GM21447 (cell line): ENCODE measurements around the gene SNX10.
"Not testable (repeated sequence)": the region's sequence is repeated elsewhere in the genome, so short reads cannot be mapped to it uniquely, and the experiment has no call there.

Source experiments
- ATAC-seq: cut with Tn5 transposase; IDR thresholded peaks from one replicate; pipeline ENCODE4 v1.9.1; 2021; ENCODE audit not compliant: unreplicated experiment

Gene SNX10

GRCh38 chr7:26291699-26292538 is at the start of gene SNX10:
SNX10 (plus strand) TSS chr7:26291862; CDS start chr7:26346443, 54,581 bp downstream.
- peak; percentile 57 for ATAC-seq

GRCh38 chr7:26245150-26245549 is 46.5 kb upstream of the SNX10 start:
- ATAC-seq: no peak

- no peak for ATAC-seq
Measured at GRCh38 chr7:26250239-26250638, 41.4 kb upstream of the SNX10 start.

- ATAC-seq: not testable (repeated sequence)
Measured at GRCh38 chr7:26261866-26262265, 29.8 kb upstream of the SNX10 start.

- no peak for ATAC-seq
Measured at GRCh38 chr7:26265065-26265464, 26.6 kb upstream of the SNX10 start.

GRCh38 chr7:26265499-26266075 is 26.1 kb upstream of the SNX10 start:
- no peak for ATAC-seq

GRCh38 chr7:26267601-26268166 is 24.0 kb upstream of the SNX10 start:
- ATAC-seq: no peak

- no peak for ATAC-seq
Measured at GRCh38 chr7:26275213-26275612, 16.4 kb upstream of the SNX10 start.

- ATAC-seq: no peak
Measured at GRCh38 chr7:26278770-26279169, 12.9 kb upstream of the SNX10 start.

GRCh38 chr7:26279405-26279804 is 12.3 kb upstream of the SNX10 start:
- ATAC-seq: no peak

GRCh38 chr7:26280097-26280496 is 11.6 kb upstream of the SNX10 start:
- no peak for ATAC-seq

- no peak for ATAC-seq
Measured at GRCh38 chr7:26280723-26281122, 10.9 kb upstream of the SNX10 start.

- ATAC-seq: no peak
Measured at GRCh38 chr7:26284477-26284876, 7.2 kb upstream of the SNX10 start.

- ATAC-seq: no peak
Measured at GRCh38 chr7:26284995-26285632, 6.5 kb upstream of the SNX10 start.

GRCh38 chr7:26286157-26286556 is 5.5 kb upstream of the SNX10 start:
- ATAC-seq: no peak

GRCh38 chr7:26288126-26288525 is 3.5 kb upstream of the SNX10 start:
- ATAC-seq: not testable (repeated sequence)

GRCh38 chr7:26291251-26291650 is 411 bp upstream of the SNX10 start:
- no peak for ATAC-seq

- ATAC-seq: no peak
Measured at GRCh38 chr7:26292768-26293560, 1.3 kb downstream of the SNX10 start.

- peak; percentile 70 for ATAC-seq
Measured at GRCh38 chr7:26293569-26294308, 2.1 kb downstream of the SNX10 start.

GRCh38 chr7:26295015-26295414 is 3.4 kb downstream of the SNX10 start:
- ATAC-seq: no peak
